ENCODE data around the gene CACNA2D4. TPM values are rescaled to one million over a fixed set of nuclear protein-coding genes. Genes with fewer than 3 reads are reported as not detected.

Gene CACNA2D4
- total RNA-seq, 1 donor, result 0.27 TPM

- no peak overlapping the region for H3K4me3 ChIP-seq (ENCODE audit: low read depth, low read length)
- no peak for DNase-seq (ENCODE audit: low read depth)
- no peak for TF ChIP-seq CTCF (IDR thresholded peaks at IDR 0.05; ENCODE audit: insufficient read depth, low read length)
Observed at GRCh38 chr12:1922075-1922709, 3.7 kb upstream of the CACNA2D4 start.

DNA sequence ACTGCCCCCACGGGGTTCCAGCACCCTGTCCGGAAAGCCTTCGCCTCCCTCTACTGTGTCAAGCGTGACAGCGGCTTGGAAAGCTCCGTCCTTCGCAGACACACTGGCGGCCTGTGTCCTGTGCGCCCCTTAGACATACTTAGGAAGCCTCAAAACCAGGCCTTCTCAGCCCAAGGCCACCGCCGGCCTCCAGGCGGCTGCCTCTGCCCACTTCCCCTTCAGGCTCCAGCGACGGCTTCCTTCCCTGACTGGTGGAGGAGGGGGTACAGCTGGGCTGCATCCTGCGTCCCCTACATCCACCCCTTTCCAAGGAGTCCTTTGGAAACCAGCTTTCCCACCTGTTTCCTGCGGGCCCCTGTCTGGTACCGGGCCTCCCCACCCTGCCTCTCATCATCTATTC is 2.5 kb upstream of the CACNA2D4 start:
- no peak overlapping the region for H3K4me3 ChIP-seq (ENCODE audit: low read depth, low read length)
- TF ChIP-seq CTCF (IDR thresholded peaks at IDR 0.05; ENCODE audit: insufficient read depth, low read length), result no peak
- DNase-seq (ENCODE audit: low read depth), result no peak

GRCh38 chr12:1920436-1920835 is 2.0 kb upstream of the CACNA2D4 start:
- no peak for TF ChIP-seq CTCF (IDR thresholded peaks at IDR 0.05; ENCODE audit: insufficient read depth, low read length)

GRCh38 chr12:1919763-1920162 is 1.3 kb upstream of the CACNA2D4 start:
- no peak overlapping the region for H3K4me3 ChIP-seq (ENCODE audit: low read depth, low read length)
- no peak for DNase-seq (ENCODE audit: low read depth)
- no peak for TF ChIP-seq CTCF (IDR thresholded peaks at IDR 0.05; ENCODE audit: insufficient read depth, low read length)

More at GRCh38 chr12:1920436-1920835, 2.0 kb upstream of the CACNA2D4 start:
- no peak overlapping the region for H3K4me3 ChIP-seq (ENCODE audit: low read depth, low read length)
- no peak for DNase-seq (ENCODE audit: low read depth)

DNA sequence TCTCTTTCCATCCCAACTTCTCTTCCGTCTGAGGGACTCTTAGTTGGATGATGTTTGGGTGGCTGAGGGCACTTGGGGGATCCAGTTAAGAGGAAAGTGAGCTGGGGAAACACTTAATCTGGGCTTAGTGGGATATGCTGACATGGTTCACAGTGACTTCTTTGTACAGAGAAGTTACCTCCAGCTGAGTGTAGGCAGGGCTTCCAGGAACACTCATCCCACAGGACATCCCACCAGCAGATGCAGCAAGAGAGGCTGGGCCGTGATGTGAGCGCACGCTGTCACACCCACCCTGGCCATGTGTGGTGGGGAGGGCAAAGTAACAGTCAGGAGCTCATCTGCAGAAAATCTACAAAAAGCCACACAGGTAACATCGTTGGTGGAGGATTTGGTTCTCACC is 832 bp upstream of the CACNA2D4 start:
- no peak overlapping the region for H3K4me3 ChIP-seq (ENCODE audit: low read depth, low read length)
- TF ChIP-seq CTCF (IDR thresholded peaks at IDR 0.05; ENCODE audit: insufficient read depth, low read length), result no peak
- DNase-seq (ENCODE audit: low read depth), result no peak

- TF ChIP-seq CTCF (IDR thresholded peaks at IDR 0.05; ENCODE audit: insufficient read depth, low read length), result no peak
- H3K4me3 ChIP-seq (ENCODE audit: low read depth, low read length), result no peak overlapping the region
- DNase-seq (ENCODE audit: low read depth), result no peak
Observed at GRCh38 chr12:1918884-1919236, 408 bp upstream of the CACNA2D4 start.
